Stimulated activated CD8-positive, alpha-beta memory T cell treated with anti-CD3 and anti-CD28 coated beads, Interleukin-4, amount 100 ng/mL, for 48 hours (primary cell): Measurements from ENCODE around the gene STXBP4.

Experiments
- DNase-seq: peaks from one replicate; pipeline ENCODE4 v3.0.0-alpha.2; 2020

Gene STXBP4

DNA sequence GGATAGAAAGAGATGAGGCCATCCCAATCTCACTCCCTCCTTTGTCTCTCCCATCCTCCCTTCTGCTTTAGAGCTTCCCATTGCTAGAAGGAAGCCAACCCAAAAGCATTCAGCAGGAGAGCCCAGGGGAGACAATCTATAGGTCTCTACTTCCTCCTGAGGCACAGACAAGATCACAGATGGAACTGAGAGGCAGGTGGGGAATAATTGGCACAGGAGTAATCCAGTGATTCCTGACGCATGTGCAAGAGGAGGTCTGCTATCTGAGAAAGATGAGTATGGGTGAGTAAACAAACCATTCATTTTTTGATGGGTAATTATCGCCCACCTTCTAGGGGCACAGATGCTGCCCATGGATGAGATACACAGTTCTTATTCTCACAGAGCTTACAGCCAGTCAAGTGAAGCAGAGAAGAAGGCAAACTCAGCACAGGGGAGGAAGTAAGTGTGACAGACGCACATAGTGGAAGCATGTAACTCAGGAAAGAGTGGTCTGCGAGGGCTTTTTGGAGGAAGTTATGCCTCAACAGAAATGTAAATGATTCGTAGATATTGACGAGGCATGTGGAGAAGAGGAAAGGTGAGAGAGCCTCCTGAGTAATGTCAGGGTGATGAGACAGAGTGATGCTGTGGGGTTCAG, 207.3 kb downstream of the STXBP4 start:
- no peak for DNase-seq

DNA sequence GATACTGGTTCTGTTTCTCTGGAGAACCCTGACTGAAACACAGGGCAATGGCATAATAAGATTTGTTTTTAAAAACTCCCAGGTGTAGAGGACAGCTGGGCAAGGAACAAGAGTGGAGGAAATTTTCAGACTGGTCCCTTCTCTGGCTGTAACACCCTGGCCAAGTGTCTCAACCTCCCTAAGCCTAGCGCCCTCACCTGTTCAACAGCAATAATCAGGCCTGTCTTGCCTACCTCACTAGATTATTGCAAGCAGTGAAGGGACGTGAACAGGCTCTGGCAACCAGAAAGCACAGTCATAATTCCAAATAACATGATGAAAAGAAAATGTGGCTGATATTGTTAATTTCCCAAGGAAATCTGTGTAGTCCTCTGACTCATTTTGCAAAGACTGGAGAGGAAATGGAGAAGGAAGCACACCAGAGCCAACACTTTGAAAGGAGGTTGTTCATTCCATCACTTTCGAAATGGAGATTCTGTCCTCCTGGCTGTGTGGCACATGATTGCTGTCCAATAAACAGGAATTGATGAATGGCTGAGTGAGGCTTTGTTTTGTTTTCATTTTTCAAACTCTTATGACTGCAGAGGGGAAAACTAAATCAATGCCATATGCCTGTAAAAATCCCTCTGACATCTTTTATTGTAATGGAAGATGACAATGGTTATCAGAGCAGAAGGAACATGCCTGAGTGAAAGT, 208.7 kb downstream of the STXBP4 start:
- no peak for DNase-seq

DNA sequence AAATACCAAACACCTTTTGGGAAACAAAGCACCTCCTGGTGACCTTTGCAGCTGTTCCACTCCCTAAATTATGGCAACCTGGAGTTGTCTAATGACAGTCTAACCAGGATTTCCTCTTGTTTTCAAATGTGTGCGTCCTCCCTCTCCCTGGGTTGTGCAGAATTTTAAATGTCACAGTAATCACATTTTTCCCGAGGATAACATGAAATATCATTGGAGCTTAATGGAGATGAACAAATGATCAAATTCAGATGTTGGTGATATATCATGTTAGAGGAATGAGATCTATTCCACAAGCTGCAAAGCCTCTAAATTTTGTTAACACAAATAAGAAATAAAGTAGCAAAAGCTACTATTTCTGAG, 209.3 kb downstream of the STXBP4 start:
- DNase-seq, result no peak

DNA sequence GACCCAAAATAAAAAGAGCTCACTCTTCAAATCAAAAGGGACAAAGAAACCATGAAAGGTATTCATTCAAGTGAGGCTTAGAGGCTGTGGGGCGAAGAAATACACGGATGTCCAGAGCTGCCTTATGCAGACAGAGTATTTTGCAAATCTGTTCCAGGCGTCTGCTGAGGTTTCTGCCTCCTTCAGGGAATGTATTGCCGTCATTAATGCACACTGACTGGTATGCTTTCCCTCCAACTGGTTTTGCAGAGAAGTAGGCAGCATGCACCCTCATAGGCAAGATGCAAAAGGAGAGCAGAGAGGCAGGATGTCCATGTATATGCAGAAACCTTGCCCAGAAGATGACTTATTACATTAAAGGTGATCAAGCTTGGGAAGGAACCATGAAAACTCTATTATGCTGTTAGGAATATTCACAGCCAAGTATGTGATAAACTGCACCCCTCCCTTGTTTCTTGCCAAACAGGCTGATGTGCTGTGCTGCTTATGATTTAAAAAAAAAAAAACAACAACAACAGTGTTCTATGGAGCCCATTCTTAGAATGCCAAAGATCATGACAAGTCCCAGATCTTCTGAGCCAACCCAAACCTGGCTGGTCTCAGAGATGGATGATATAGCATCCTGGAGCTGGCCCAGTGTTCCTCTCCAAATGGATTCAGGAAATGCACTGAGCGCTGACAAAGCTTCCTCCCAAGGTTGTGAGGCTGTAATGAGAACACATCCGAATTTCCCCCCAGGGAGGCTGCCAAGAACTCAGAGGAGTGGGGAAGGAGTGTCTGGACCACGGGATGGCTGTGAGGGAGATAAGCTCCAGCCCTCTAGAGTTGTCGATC, 218.6 kb downstream of the STXBP4 start:
- DNase-seq, result no peak

DNA sequence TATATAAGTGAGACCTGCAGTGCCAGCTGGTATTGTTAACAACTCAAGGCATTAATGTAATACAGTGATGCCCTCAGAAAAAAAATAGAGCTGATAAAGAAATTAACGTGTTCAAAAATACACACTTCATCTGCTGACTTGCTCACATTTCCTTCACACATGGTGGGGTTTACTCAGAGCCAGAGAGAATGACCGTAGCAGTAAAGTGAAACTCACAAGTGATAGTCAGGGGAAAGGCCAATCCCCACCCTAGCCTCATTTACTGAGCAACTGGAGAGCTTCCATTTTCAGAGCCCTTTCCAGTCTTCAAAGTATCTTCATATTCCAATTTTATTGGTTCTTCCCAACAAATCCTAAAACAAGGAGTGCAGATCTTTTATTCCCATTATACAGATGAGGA, 222.2 kb downstream of the STXBP4 start:
- no peak for DNase-seq

DNA sequence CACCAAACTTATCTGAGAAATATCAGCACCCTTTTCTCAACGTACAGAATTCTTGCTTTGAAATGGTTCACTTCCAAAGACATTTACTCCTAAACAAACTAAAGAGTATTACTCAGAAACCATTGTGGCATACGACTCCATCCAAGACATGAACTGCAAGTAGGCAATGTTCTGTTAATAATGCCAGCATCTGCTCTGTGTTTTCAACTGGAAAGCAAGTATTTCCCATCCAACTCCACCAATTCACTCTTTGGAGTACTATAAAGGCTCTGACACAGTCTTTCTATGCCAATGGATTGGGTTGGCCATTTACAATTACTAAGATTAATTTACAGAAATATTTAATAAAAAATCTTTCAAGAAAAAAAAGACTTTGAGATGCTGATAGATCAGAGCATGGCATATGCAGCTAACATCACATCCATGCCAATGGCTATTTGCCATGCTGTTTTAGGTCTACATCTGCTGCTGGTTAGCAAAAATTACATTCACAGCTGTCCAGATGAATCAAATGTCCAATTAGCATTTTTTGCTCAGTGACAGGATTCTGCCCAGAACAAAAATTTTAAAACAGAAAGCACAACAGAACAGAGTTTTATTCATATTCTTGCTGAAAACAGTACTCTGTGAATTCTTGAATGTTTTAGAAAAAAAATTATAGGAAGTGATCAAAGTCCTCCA, 230.3 kb downstream of the STXBP4 start:
- no peak for DNase-seq

DNA sequence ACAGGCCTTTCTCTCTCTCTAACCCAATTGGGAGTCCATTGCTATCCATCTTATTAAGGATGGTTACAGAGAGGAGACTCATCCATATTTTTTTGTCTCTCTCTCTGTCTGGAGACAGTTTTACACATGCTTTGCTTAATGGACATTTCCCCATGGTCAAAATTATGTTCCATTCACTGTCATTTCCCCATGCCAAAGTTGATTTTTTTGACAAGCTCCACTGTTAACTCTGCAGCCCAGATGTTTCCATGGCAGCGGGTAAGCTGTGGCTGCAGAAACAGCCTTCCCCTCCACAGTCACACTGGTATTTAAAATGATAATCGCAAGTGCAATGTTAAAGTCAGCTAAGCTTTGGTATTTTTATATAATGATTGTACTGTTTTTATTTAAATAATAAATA, 232.3 kb downstream of the STXBP4 start:
- DNase-seq, result no peak

DNA sequence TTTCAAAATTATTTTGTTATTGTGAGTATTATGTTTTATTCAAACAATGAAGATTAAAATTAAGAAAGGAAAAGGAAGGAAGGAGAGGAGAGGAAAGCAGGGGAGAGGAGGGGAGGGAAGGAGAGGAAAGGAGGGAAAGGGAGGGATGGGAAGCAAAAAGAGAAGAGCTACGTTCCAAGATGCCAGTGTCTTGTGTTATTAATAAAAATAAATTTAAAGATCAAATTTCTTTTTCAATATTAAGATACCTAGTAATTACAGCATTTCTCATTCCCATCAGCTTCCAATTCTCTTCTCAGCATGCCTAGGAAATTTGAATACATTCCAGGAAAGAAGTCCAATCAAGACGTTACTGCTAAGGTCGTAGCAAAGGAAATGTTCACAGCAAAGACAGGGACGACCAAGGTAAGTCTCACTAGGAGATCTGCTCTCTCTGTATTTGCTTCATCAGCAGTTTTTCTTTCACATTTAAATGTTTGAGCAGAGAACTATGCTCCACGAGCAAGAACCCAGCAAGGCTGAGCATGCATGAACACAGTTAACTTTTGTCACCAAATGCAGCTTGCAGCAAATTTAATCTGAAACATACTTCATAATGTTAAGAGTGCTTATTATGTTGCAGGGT, 232.9 kb downstream of the STXBP4 start:
- no peak for DNase-seq

DNA sequence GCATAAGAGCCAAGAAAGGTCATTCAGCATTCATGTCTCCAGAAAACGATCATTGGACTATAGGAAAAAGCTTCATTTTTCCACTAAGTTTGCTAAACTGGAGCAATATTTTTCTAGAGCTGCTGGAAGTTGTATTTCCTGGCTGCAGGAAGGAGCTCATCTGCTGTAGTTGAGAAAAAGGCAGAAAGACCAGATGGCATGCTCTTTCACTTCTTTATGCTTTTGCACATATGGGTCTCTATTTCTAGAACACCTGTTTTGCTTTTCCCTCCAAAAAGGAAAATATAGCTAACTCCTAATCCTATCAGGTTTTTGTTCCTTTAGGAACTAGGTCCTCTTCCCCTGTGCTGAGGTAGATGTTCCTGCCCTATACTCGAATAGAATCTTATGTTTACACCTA, 234.3 kb downstream of the STXBP4 start:
- DNase-seq, result no peak

DNA sequence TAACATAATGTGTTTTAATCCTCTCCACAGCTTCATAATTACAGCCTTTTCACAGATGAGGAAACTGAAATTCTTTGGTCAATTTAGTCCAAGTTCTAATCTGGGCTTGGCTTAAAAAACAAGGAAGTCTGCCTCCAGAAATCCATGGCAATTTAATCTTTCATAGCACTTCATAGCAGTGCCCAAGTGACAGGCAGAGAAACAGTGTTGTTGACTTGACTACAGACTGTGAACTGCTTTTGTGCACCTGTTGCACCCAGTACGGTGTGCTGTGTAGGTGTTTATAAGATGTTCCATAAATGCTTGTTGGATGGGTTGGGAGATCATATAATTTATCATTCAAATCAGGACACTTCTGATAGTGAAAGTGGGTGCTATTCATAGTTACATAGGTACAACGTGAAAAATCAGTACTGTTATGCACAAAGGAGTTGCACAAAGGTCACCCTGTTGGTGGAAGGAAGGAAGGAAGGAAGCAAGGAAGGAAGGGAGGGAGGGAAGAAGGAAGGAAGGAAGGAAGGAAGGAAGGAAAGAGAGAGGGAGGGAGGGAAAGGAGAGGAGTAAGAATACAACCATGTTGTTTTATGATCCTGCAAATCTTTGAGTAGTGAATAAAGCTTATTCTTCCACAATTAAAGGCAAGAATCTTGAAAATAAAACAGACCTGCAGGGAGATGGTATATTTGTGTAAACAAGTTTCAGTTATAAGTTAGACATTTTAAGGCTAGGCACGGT, 239.7 kb downstream of the STXBP4 start:
- DNase-seq, result no peak

DNA sequence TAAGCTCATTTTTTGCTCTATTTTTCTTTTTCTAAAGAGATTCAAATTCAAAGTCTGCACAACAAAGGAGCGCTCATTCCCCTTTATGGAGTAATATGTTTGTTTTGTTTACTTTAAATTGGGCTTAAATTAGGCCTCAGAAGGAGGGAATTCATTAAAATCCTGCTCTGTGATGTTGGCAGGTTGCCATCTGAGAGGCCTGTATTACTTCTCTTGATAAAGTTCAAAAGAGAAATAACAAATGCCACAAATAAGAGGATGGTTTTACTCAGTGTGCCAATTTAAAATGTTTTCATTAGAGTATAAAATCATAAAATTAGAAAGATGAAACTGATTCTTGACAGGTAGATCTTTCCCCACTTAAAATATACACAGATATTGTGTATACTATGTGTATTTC, 241.7 kb downstream of the STXBP4 start:
- no peak for DNase-seq

DNA sequence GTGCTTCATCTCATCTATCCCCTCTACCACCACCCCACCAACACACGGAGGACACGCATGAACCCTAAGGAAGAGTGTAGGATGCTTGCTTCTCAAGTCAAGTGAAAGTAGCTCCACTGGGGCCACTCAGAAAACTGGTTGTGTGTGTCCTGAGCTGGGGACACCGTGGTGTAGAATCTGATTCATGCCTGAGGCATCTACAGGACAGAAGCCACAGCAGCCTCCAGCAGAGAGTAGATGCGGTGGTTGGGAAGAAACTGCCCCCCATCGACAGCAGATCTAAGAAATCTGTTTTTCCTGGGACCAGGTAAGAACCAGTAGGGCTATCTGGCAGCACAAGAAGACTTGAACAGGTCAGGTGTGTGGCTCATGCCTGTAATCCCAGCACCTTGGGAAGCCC, 244.3 kb downstream of the STXBP4 start:
- no peak for DNase-seq

DNA sequence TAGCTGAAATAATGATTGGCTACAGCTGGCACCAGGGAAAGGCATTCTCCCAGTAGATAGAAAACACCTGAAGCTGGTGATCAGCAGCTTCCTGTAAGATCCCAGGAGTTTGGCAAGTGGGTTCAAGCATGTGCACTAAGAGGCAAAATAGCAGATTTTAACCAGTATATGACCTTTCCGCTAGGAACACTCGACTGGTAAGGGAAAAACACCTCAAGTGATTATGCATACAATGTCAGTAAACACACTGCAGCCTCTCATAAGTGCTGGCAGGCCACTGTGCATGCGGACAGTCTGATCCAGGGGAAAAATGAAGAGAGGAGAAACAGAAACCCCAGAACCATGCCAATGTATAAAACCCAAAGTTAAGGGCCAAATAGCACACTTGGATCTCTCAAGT, 247.1 kb downstream of the STXBP4 start:
- DNase-seq, result no peak

DNA sequence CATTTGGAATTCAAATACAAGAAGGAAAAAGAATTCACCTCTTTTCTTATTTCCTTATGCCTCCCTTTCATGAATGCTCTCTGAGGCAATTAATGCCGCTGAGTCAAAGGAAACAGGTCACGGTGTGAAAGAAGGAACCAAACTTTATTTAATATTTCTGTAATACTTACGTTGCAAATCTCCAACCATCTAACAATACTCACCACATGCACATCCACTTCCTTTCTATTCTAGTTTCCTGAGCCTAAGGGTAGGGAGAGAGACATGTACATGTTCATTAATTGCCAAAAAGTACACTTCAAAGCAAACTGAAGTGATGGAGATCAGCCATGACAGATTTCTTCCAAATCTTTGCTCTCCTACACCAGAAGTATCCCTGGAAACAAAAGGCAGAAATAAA, 248.3 kb downstream of the STXBP4 start:
- no peak for DNase-seq

DNA sequence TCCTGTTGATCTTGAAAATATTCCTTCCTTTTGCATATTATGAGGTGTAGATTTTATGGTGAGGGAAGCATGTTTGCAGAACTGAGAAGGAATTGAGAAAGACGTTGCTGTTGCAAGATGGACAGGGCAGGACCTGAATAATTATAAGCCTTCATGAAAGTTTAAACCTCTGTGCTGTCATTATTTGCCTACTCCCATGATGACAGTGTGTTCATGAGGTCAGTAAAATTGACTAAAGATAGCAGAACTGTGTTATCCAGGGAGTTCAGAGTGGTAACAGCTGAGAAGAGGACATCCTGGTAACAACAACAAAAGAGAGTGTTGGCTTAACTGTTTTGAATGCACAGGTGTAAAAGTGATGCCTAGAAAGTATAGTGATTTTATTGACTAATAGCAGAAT, 250.9 kb downstream of the STXBP4 start:
- no peak for DNase-seq

DNA sequence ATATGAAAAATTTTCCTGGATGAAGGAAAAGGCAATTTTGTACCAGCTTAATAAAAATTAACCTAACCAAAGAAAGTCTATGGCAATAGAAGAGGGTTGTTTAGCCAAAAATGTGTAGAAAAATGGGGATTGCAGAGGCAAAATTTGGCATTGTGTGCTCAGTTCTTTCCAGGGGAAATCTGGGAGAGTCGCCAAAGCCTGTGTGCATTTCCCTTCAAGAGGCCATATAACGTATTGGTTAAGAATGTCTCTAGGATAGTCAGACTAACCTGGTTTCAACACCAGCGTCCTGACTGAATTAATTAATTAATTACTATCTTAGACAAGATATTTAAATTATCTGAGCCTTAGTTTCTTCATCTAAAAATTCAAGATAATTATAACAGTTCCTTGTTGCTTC, 251.4 kb downstream of the STXBP4 start:
- no peak for DNase-seq
